C4-2B (cell line): ENCODE data around the gene TBC1D22A.

ENCODE experiments used
- ZFX ChIP-seq: fragments of 450-650 bp; IDR thresholded peaks from 2 replicates; pipeline ENCODE4 v1.6.1; 2017
- TF ChIP-seq, protein P1 (sequence below): fragments of 450-650 bp; conservative IDR thresholded peaks from 2 replicates; pipeline ENCODE4 v1.5.1; 2017; ENCODE audit warnings: mild to moderate bottlenecking

DNA sequence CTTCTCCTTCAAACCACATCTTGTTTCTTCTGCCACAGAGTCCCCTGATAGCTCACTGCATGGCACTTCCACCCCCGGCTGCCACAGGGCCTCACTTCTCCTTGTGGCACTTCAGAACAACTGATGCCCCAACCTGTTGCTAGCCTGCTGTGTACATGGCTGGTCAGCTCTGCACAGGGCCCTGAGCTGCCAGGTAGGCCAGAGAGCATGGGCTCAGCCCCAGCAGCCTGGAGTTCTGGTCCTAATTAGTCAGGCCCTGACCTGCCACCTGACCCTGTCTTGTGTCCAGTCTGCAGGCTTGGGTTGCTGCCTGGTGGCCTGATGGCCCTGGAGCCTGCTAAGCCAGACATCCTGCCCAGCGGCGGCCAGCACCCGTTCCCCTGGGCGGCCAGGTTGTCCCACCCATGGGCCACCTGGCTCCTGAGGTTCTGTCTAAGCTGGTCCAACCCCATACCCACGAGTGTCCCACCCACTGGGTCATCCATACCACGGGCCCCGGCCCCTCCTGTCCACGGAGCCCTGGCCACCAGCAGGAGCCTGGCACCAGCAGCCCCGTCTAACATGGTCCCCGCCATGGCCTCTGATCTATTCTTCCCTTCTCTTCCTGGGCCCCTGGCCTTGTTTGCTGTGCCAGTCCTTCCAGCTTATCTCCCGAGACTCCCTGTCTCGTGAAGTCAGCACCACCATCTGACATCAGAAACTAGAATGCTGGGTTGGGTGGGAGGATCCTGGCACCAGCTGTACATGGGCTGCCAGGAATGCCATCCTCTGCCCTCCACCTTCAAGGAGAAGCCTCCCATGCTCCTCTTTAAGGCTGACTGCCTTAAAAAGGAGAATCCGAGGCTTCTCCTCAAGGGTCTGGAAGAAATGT, 21.3 kb upstream of the TBC1D22A start:
- TF ChIP-seq, protein P1, sequence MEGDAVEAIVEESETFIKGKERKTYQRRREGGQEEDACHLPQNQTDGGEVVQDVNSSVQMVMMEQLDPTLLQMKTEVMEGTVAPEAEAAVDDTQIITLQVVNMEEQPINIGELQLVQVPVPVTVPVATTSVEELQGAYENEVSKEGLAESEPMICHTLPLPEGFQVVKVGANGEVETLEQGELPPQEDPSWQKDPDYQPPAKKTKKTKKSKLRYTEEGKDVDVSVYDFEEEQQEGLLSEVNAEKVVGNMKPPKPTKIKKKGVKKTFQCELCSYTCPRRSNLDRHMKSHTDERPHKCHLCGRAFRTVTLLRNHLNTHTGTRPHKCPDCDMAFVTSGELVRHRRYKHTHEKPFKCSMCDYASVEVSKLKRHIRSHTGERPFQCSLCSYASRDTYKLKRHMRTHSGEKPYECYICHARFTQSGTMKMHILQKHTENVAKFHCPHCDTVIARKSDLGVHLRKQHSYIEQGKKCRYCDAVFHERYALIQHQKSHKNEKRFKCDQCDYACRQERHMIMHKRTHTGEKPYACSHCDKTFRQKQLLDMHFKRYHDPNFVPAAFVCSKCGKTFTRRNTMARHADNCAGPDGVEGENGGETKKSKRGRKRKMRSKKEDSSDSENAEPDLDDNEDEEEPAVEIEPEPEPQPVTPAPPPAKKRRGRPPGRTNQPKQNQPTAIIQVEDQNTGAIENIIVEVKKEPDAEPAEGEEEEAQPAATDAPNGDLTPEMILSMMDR = no peak
- no peak for TF ChIP-seq ZFX
